ENCODE results near the gene CEP170B.
"Not testable (repeated sequence)": the region's sequence is repeated elsewhere in the genome, so short reads cannot be mapped to it uniquely, and the experiment has no call there.

Gene CEP170B

GRCh38 chr14:104891664-104892530 lies 26.8 kb downstream of the CEP170B start:
- no peak for DNase-seq (ENCODE audit: low spot score)

DNA sequence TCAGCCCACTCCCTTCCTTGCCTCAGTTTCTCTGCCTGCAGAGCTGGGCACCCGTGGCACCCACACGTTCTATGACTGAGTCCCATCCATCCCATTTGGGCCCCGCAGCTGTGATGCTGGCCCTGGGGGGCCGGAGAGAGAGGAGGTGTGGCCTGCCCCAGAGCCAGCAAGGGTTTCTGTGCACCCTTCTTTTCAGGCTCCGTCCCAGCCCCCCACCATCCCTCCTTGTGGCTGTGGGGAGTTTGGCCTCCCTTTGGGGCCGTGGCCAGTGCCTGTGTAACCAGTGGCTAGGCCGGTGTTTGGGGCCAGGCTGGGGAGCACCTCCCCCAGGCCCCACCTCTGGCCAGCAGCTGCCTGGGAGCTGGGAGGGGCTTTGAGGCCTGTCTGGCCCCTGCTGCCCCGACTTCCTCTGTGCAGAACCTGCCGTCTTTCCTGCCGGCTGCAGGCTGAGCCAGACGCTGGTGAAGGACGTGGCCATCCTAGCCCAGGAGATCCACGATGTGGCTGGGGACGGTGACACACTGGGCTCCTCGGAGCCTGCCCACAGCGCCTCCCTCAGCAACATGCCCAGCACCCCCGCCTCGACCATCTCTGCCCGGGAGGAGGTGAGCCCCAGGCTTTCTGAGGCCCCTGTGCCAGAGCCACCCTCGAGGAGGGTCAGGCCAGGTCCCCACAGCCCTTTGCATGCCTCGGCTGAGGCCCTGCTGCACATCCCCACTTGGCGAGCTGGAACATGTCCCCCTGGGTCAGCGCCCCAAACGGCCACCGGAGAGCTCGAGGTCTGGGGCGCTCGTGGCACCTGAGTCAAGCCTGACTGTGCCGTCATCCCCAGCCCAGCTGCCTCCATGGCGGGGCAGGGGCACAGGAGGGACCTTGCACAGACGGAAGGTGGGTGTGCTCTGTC lies 27.7 kb downstream of the CEP170B start:
- DNase-seq (ENCODE audit: low spot score) = no peak

DNA sequence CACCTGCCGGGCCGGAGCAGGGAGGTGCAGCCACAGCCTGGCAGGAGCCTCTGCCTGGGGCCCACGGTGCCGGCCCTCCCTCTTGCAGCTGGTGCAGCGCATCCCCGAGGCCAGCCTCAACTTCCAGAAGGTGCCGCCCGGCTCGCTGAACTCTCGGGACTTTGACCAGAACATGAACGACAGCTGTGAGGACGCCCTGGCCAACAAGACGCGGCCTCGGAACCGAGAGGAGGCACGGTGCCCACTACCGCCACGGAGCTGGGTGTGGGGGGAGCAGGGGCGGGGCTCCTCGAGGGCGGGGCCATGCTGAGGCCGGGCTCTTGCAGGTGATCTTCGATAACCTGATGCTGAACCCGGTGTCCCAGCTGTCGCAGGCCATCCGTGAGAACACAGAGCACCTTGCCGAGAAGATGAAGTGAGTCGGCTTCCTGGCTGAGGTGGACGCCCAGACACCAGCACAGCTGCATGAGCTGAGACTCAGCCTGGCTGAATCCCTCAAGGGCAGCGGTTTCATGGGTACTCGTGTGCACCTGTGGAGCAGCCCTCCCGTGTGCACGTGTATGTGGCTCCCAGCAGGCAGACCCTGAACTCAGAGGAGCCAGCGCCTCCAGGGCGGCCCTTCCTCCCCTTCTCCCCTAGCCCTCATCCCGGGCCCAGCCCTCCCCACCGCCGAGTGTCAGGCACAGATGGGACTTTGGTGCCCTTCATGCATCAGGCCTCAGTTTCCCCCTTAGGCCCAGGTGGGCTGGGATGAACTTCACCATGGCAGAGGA lies 28.6 kb downstream of the CEP170B start:
- DNase-seq (ENCODE audit: low spot score) = no peak

DNA sequence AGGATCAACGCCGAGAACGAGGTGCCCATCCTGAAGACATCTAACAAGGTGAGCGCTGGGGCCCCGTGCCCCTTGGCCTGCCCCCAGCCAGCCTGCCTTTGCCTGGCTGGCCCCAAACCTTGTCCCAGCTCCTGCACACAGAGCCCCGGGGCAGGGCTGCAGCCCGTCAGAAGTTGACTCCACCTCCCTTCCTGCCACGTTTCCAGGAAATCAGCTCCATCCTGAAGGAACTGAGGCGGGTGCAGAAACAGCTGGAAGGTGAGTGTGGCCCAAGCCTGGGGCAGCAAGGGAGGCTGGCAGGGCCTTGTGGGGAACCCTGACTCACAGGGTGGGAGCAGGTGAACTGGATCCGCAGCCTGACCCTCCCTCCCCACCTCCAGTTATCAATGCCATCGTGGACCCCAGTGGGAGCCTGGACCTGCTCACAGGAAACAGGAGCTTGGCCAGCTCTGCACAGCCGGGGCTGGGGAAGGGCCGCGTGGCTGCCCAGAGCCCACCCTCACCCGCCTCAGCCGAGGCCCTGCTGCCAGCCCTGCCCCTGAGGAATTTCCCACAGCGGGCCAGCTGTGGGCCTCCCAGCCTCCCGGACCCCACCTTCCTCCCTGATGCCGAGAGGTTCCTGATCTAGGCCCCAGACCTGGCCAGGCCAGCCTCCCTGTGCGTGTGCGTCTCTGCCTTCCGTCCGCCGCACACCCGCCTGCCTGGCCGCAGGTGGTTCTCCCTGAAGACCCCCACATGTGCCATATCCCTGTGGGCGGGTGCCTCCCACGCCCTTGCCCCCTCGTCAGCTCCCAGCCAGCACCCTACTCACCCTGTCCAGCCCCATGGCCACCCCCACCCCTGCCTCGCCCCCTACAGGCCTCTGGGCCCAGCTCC lies 29.5 kb downstream of the CEP170B start:
- DNase-seq (ENCODE audit: low spot score) = no peak

- no peak for DNase-seq (ENCODE audit: low spot score)
Measured at GRCh38 chr14:104895207-104895785, 30.2 kb downstream of the CEP170B start.

GRCh38 chr14:104895786-104896661 lies 31.0 kb downstream of the CEP170B start:
- no peak for DNase-seq (ENCODE audit: low spot score)

GRCh38 chr14:104897330-104898194 lies 32.5 kb downstream of the CEP170B start:
- DNase-seq (ENCODE audit: low spot score) = no peak

- no peak for DNase-seq (ENCODE audit: low spot score)
Measured at GRCh38 chr14:104898195-104898558, 33.1 kb downstream of the CEP170B start.

DNA sequence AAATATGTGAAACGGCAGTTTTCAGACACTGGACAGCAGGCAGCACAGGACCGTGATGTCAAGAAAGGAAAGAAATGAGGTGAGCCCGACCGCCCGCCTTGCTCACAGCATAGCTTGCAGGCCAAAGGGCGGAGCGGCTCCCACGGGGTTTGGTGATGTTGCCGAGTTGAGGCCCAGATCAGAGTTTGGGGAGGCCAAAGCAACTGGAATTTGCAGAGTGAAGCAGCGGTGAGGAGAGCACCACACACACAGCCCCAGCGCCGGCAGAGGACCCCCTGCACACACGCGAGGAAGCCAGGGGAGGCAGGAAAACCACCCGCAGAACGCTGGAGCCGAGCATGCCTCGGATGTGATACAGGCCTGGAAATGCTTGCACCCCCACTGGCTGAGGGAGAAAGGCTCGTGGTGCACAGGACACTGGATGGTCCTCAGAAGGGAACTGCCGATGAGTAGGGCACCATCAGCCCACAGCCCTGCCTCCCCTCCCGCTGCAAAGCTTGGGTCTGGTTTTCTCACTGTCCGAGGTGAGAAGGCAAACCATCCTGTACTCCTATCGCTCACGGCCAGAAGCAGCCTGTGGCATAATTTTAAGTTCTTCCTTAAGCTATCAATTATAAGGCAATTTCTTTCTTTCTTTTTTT lies 33.9 kb downstream of the CEP170B start:
- DNase-seq (ENCODE audit: low spot score) = no peak

DNA sequence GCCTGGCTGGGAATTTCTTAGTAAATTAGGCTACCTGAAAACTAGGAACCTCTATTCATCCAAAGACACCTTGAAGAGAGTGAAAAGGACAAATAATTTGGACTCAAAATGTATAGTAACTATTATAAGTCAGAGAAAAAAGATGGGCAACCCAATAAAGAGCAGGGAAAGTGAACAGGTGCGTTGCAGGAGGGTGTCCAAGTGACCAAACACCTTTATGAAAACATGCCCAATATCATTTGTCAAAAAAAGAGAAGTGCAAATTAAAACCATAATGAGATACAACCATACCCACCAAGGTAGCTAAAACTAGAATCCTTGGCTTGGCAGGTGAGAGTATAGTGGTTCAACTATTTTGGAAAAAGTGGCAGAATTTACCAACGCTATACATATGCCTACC lies 34.7 kb downstream of the CEP170B start:
- no peak for DNase-seq (ENCODE audit: low spot score)

GRCh38 chr14:104900639-104901512 lies 35.8 kb downstream of the CEP170B start:
- DNase-seq (ENCODE audit: low spot score) = no peak

GRCh38 chr14:104903990-104904389 lies 38.9 kb downstream of the CEP170B start:
- DNase-seq (ENCODE audit: low spot score) = no peak

GRCh38 chr14:104904650-104905578 lies 39.8 kb downstream of the CEP170B start:
- not testable (repeated sequence) for DNase-seq (ENCODE audit: low spot score)

DNA sequence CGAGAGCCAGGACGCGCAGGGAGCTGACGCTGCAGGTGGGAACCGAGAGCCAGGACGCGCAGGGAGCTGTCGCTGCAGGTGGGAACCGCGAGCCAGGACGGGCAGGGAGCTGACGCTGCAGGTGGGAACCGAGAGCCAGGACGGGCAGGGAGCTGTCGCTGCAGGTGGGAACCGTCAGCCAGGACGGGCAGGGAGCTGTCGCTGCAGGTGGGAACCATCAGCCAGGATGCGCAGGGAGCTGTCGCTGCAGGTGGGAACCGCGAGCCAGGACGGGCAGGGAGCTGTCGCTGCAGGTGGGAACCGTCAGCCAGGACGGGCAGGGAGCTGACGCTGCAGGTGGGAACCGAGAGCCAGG lies 40.5 kb downstream of the CEP170B start:
- DNase-seq (ENCODE audit: low spot score) = not testable (repeated sequence)

GRCh38 chr14:104908303-104908702 lies 43.2 kb downstream of the CEP170B start:
- no peak for DNase-seq (ENCODE audit: low spot score)

DNA sequence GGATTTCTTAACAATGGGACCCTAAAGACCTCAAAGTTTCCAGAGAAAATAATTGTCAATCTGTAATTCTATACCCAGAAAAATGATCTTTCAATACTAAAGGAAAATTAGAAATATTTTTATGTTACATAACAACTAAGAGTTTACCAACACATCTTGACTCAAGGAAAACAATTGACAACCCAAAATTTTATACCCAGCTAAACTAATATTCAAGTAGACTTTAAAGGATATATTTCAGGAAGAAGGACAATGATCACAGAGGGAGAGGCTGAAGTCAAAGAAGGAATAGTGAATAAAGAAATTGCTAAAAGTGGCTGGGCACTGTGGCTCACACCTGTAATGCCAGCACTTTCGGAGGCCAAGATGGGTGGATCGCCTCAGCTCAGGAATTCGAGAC lies 47.0 kb downstream of the CEP170B start:
- DNase-seq (ENCODE audit: low spot score) = no peak
